ENCODE measurements around the gene QSOX2.

The QSOX2 gene

DNA sequence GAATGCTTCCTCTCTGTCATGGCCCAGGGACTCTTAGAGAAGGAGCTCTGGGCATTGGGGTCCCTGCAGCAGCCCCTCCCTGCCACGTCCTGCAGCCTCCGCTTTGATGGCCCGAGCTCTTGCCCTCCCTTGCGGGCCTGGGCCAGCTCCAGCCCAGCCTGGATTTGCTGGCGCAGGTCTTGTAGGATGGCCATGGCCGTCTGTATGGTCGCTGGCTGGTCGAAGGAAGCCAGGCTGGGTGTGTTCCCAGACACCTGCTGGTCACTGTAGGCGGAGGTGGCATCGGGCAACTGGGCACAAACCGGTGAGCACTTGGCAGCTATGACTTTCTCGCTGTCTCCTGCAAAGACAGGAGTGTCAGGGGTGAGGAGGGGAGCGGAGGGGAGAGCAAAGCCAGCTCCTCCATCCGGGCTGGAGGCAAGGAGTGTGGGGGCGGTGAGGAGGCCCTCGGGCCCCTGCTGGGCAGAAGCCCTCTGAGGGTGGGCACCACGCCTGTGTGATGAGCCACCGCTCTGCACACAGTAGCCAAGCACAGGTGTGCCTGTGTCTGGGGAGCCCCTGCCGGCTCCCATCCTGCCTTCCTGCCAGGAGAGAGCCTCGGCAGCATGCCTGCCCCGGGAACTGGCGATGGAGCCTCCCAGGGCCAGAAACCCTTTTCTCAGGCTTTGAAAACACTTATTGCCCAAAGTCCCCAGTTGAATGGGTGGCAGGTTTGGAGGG is 45.9 kb upstream of the QSOX2 start:
- TF ChIP-seq, protein P1, sequence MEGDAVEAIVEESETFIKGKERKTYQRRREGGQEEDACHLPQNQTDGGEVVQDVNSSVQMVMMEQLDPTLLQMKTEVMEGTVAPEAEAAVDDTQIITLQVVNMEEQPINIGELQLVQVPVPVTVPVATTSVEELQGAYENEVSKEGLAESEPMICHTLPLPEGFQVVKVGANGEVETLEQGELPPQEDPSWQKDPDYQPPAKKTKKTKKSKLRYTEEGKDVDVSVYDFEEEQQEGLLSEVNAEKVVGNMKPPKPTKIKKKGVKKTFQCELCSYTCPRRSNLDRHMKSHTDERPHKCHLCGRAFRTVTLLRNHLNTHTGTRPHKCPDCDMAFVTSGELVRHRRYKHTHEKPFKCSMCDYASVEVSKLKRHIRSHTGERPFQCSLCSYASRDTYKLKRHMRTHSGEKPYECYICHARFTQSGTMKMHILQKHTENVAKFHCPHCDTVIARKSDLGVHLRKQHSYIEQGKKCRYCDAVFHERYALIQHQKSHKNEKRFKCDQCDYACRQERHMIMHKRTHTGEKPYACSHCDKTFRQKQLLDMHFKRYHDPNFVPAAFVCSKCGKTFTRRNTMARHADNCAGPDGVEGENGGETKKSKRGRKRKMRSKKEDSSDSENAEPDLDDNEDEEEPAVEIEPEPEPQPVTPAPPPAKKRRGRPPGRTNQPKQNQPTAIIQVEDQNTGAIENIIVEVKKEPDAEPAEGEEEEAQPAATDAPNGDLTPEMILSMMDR (conservative IDR thresholded peaks at IDR 0.05; ENCODE audit: low read depth, low read length), result no peak
- H3K4me3 ChIP-seq (ENCODE audit: low read length), result no peak overlapping the region
- no peak for DNase-seq (ENCODE audit: low read depth)

DNA sequence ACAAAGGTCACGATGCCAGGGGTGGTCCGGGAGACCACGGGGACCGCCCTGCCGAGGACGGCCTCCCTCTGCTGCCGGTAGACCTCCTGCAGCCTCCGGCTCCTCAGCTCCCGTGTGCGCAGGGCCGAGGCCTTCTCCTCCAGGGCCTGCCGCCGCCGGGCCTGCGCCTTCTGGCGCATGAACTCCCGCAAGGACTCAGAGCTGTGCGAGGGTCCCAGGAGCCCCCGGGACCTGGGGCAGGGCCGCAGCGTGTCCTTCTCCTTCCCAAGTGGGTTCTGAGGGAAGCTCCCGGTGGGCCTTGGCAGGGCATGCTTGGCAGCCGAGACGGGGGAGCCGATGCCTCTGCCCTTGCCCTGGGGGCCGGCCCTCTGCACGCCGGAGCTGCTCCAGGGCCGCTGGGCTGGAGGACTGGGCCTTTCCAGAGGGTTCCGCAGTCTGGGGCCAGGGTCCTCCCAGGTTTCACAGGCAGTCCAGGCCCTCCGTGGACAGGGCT is 44.9 kb upstream of the QSOX2 start:
- H3K4me3 ChIP-seq (ENCODE audit: low read length), result no peak overlapping the region
- TF ChIP-seq, protein P1 (conservative IDR thresholded peaks at IDR 0.05; ENCODE audit: low read depth, low read length), result no peak
- DNase-seq (ENCODE audit: low read depth), result no peak

GRCh38 chr9:136289651-136290507 is 44.3 kb upstream of the QSOX2 start:
- H3K4me3 ChIP-seq (ENCODE audit: low read length), result no peak overlapping the region
- TF ChIP-seq, protein P1 (conservative IDR thresholded peaks at IDR 0.05; ENCODE audit: low read depth, low read length), result no peak
- DNase-seq (ENCODE audit: low read depth), result no peak

GRCh38 chr9:136287960-136288753 is 42.5 kb upstream of the QSOX2 start:
- DNase-seq (ENCODE audit: low read depth), result no peak
- TF ChIP-seq, protein P1 (conservative IDR thresholded peaks at IDR 0.05; ENCODE audit: low read depth, low read length), result no peak

GRCh38 chr9:136286987-136287379 is 41.4 kb upstream of the QSOX2 start:
- no peak for DNase-seq (ENCODE audit: low read depth)
- TF ChIP-seq, protein P1 (conservative IDR thresholded peaks at IDR 0.05; ENCODE audit: low read depth, low read length), result no peak
- no peak overlapping the region for H3K4me3 ChIP-seq (ENCODE audit: low read length)

More at GRCh38 chr9:136287960-136288753, 42.5 kb upstream of the QSOX2 start:
- no peak overlapping the region for H3K4me3 ChIP-seq (ENCODE audit: low read length)

GRCh38 chr9:136286359-136286986 is 40.9 kb upstream of the QSOX2 start:
- TF ChIP-seq, protein P1 (conservative IDR thresholded peaks at IDR 0.05; ENCODE audit: low read depth, low read length), result no peak
- no peak overlapping the region for H3K4me3 ChIP-seq (ENCODE audit: low read length)
- no peak for DNase-seq (ENCODE audit: low read depth)
